T-helper 17 cell (primary cell): ENCODE measurements around the gene PIGH. TPM values are rescaled to one million over a fixed set of nuclear protein-coding genes. Genes with fewer than 3 reads are reported as not detected.

Experiments
- ATAC-seq: fragments of 150-1000 bp; cut with Tn5 transposase; 2 replicates; pipeline ENCODE4 v1.10.0; 2021; ENCODE audit warnings: mild to moderate bottlenecking, moderate library complexity
- DNase-seq, 3 donors: peaks; one replicate each; pipeline versions ENCODE4 v3.0.0 to v3.0.0-alpha.2; 2020 to 2021
- H3K9me3 ChIP-seq: one replicate; pipeline ENCODE4 v1.7.0; 2013; ENCODE audit warnings: low read length, mild to moderate bottlenecking; ENCODE audit not compliant: control insufficient read depth, poor library complexity, severe bottlenecking
- H3K27ac Mint-ChIP-seq: one replicate; pipeline ENCODE4 v1.8.0; 2022; ENCODE audit warnings: mild to moderate bottlenecking, moderate library complexity, mixed read lengths
- H3K27me3 Mint-ChIP-seq: one replicate; pipeline ENCODE4 v1.8.0; 2022; ENCODE audit warnings: mixed read lengths
- H3K36me3 Mint-ChIP-seq: one replicate; pipeline ENCODE4 v1.8.0; 2022; ENCODE audit warnings: low read depth, mixed read lengths
- H3K4me1 Mint-ChIP-seq: one replicate; pipeline ENCODE4 v1.8.0; 2022; ENCODE audit warnings: mild to moderate bottlenecking, mixed read lengths
- H3K4me3 Mint-ChIP-seq: one replicate; pipeline ENCODE4 v1.8.0; 2022; ENCODE audit warnings: mild to moderate bottlenecking, moderate library complexity, mixed read lengths
- total RNA-seq, 4 donors: library from RNA in 2 of 4; stranded (reverse) in 2 of 4; gene quantifications; one replicate each; pipeline ENCODE4 v1.2.3 and lab custom pipeline; 2022 to 2026

PIGH gene
- total RNA-seq, 2 donors from 2014 or later = 34.2 to 39.1 TPM

- Mint-ChIP-seq H3K27me3 (peaks cover 11% of the 10 kb centered on the region), H3K4me1 (peaks cover 7% of the 10 kb centered on the region), H3K4me3 (no peak overlapping the region), H3K36me3 (no peaks in the 10 kb centered on the region), H3K27ac (no peak overlapping the region)
- DNase-seq (no peak), ATAC-seq (no peak)
- H3K9me3 ChIP-seq = no peaks in the 10 kb centered on the region
These were observed 35.8 kb downstream of the PIGH start for GRCh38 chr14:67564236-67564635.

- H3K27me3 Mint-ChIP-seq = peaks cover 12% of the 10 kb centered on the region
- no peaks in the 10 kb centered on the region for H3K36me3 Mint-ChIP-seq
- peaks cover 12% of the 10 kb centered on the region for H3K4me1 Mint-ChIP-seq
- no peaks in the 10 kb centered on the region for H3K9me3 ChIP-seq
- DNase-seq (no peak), ATAC-seq (no peak)
- no peak overlapping the region for H3K4me3 Mint-ChIP-seq
- no peak overlapping the region for H3K27ac Mint-ChIP-seq
These were observed 37.3 kb downstream of the PIGH start for GRCh38 chr14:67562776-67563150.

DNA sequence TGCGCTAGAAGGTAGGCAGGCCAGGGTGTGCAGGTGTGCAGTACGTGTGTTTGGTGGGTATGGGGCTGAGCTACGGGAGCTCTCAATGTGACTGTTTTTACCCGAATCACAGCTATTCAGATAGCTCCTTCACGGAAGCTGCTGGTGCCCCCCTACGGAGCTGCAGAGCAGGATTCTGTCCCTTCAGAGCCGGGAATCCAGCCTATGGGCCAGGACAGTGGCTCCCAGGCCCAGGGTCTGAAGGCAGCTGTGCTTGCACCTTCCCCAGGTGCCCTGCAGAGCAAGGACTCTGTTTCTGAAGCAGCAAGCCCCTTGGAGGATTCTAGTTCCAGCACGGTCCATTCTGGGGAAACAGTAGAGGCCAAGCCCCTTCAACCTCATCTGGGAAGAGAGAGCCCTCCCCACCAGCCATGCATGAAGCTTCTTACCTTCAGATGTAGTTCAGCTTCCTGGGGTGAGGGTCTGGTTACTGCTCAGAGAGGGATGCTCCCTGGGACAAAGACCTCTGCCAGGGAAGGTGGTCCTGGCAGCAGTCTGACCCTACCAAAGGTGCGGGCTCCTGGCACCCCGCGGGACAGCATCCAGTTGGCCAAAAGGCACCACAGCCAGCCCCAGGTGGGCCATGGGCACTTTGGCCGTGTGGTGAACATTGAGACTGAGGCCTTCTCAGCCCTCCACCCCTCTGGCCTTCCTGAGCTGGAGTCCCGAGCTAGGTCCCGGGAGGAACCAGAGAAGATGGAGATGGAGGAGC is 37.9 kb downstream of the PIGH start:
- no peaks in the 10 kb centered on the region for H3K9me3 ChIP-seq
- Mint-ChIP-seq H3K27me3 (peaks cover 7% of the 10 kb centered on the region), H3K4me3 (no peak overlapping the region), H3K27ac (no peak overlapping the region), H3K4me1 (peaks cover 9% of the 10 kb centered on the region), H3K36me3 (no peaks in the 10 kb centered on the region)
- DNase-seq = no peak
- no peak for ATAC-seq

GRCh38 chr14:67559639-67560038 is 40.4 kb downstream of the PIGH start:
- no peak overlapping the region for H3K4me3 Mint-ChIP-seq
- H3K27ac Mint-ChIP-seq = no peak overlapping the region
- peaks cover 11% of the 10 kb centered on the region for H3K4me1 Mint-ChIP-seq
- no peak for ATAC-seq
- no peaks in the 10 kb centered on the region for H3K36me3 Mint-ChIP-seq
- DNase-seq = no peak
- peaks cover 11% of the 10 kb centered on the region for H3K27me3 Mint-ChIP-seq
- no peaks in the 10 kb centered on the region for H3K9me3 ChIP-seq

GRCh38 chr14:67557656-67558055 is 42.4 kb downstream of the PIGH start:
- peaks cover 11% of the 10 kb centered on the region for H3K4me1 Mint-ChIP-seq
- no peak for DNase-seq
- no peaks in the 10 kb centered on the region for H3K9me3 ChIP-seq
- no peaks in the 10 kb centered on the region for H3K36me3 Mint-ChIP-seq
- H3K4me3 Mint-ChIP-seq = no peak overlapping the region
- peaks cover 20% of the 10 kb centered on the region for H3K27me3 Mint-ChIP-seq
- ATAC-seq = no peak
- no peak overlapping the region for H3K27ac Mint-ChIP-seq

DNA sequence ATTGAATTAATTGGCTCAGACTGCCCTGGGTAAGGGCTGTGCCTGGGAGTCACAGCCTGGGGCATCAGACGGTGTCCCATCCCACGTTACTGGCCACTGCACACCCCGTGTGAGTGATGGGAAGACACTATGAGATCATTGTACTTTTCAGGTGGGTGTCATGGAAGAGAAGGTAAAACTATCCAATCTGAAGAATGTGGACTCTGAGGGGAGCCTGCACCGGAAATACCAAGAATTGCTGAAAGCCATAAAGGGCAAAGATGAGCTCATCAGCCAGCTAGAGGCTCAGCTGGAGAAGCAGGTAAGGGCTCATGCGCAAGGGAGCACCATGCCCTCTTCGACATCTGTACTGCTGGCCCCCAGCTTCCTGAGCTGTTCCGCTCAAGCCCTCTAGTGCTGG is 43.0 kb downstream of the PIGH start:
- Mint-ChIP-seq H3K36me3 (no peaks in the 10 kb centered on the region), H3K4me1 (peaks cover 12% of the 10 kb centered on the region), H3K4me3 (no peak overlapping the region), H3K27me3 (peaks cover 20% of the 10 kb centered on the region), H3K27ac (no peak overlapping the region)
- no peaks in the 10 kb centered on the region for H3K9me3 ChIP-seq
- ATAC-seq (no peak), DNase-seq (no peak)

DNA sequence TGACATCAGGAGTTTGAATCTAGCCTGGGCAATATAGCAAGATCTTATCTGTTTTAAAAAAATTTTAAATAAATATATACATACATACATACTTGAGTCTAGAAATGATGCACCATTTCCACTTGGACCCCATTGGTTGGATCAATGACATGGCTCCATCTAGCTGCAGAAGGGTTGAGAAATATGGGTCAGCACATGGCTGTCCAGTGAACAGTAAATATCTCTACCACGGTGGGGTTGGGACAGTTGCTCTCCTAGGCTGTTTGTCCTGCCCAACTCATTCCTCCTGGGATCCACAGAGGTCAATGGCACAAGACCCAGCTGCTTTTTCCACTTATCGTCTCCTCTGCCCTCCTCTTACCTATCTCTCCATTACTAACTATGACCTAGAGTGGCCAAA is 43.4 kb downstream of the PIGH start:
- Mint-ChIP-seq H3K27me3 (peaks cover 20% of the 10 kb centered on the region), H3K4me1 (peaks cover 14% of the 10 kb centered on the region), H3K36me3 (no peaks in the 10 kb centered on the region), H3K4me3 (no peak overlapping the region), H3K27ac (no peak overlapping the region)
- no peak for DNase-seq
- ATAC-seq = no peak
- H3K9me3 ChIP-seq = no peaks in the 10 kb centered on the region

DNA sequence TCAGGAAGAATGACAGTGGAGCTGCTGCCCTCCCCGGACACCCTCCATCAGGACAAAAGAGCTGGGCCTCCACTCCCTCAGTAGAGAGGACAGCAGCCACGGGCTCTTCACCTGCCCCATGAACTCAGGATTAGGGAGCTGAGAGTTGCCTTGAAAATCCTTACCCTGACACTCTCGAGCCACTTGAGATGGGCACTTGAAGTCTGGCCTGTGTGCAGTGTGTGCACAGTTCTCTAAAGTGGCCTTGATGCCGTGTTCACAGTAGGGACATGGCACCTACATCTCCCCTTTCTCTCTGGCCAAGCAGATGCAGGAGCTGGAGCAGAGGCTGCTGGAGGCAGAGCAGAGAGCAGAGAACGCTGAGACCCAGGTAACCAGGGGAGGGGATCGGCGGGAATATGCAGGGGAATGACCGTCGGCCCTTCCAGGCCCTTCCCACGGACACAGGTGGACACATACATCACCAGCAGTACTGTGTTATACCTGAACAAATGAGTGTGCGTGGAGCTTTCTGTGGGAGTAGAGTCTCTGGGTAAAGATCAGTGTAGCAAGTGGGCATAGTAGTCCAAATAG is 44.5 kb downstream of the PIGH start:
- DNase-seq (no peak), ATAC-seq (no peak)
- Mint-ChIP-seq H3K4me1 (peaks cover 14% of the 10 kb centered on the region), H3K36me3 (no peaks in the 10 kb centered on the region), H3K27ac (no peak overlapping the region), H3K27me3 (peaks cover 20% of the 10 kb centered on the region), H3K4me3 (no peak overlapping the region)
- no peaks in the 10 kb centered on the region for H3K9me3 ChIP-seq

- H3K27me3 Mint-ChIP-seq = peaks cover 24% of the 10 kb centered on the region
- H3K4me3 Mint-ChIP-seq = no peak overlapping the region
- H3K4me1 Mint-ChIP-seq = peaks cover 10% of the 10 kb centered on the region
- ATAC-seq (no peak), DNase-seq (no peak)
- H3K27ac Mint-ChIP-seq = no peak overlapping the region
- no peaks in the 10 kb centered on the region for H3K9me3 ChIP-seq
- no peaks in the 10 kb centered on the region for H3K36me3 Mint-ChIP-seq
These were observed 45.7 kb downstream of the PIGH start for GRCh38 chr14:67554341-67554740.

- no peak for ATAC-seq
- no peaks in the 10 kb centered on the region for H3K9me3 ChIP-seq
- H3K36me3 Mint-ChIP-seq = peaks cover 2% of the 10 kb centered on the region
- H3K27me3 Mint-ChIP-seq = peaks cover 25% of the 10 kb centered on the region
- no peak overlapping the region for H3K4me3 Mint-ChIP-seq
- peaks cover 8% of the 10 kb centered on the region for H3K4me1 Mint-ChIP-seq
- no peak for DNase-seq
- no peak overlapping the region for H3K27ac Mint-ChIP-seq
These were observed 46.5 kb downstream of the PIGH start for GRCh38 chr14:67553547-67553946.

- H3K4me3 Mint-ChIP-seq = no peak overlapping the region
- ATAC-seq = no peak
- peaks cover 2% of the 10 kb centered on the region for H3K36me3 Mint-ChIP-seq
- H3K27ac Mint-ChIP-seq = no peak overlapping the region
- no peaks in the 10 kb centered on the region for H3K9me3 ChIP-seq
- DNase-seq = no peak
- peaks cover 16% of the 10 kb centered on the region for H3K27me3 Mint-ChIP-seq
- peaks cover 4% of the 10 kb centered on the region for H3K4me1 Mint-ChIP-seq
These were observed 48.1 kb downstream of the PIGH start for GRCh38 chr14:67551940-67552339.

DNA sequence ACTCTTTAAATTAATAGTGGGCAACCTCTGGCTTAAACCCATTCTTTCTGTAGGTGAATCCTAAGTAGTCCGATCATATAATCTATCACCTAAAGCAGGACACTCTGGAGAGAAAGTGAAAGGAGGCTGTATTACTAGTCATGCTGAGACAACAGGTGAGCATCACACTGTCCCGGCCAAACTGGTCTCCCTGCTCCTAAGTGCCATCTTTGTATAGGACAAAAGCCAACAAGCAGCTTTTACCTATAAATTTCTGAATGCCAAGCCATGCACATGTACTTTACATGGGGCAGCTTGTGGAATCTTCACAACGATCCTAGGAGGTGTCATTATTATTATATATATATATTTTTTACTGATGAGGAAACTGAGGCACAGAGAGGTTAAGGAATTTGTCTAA is 48.9 kb downstream of the PIGH start:
- H3K9me3 ChIP-seq = no peaks in the 10 kb centered on the region
- no peak for ATAC-seq
- Mint-ChIP-seq H3K4me1 (peaks cover 2% of the 10 kb centered on the region), H3K4me3 (no peak overlapping the region), H3K27me3 (peaks cover 17% of the 10 kb centered on the region), H3K27ac (no peak overlapping the region), H3K36me3 (peaks cover 2% of the 10 kb centered on the region)
- DNase-seq = no peak

- no peak for ATAC-seq
- Mint-ChIP-seq H3K4me1 (peaks cover 2% of the 10 kb centered on the region), H3K27ac (no peak overlapping the region), H3K27me3 (peaks cover 26% of the 10 kb centered on the region), H3K4me3 (no peak overlapping the region), H3K36me3 (peaks cover 2% of the 10 kb centered on the region)
- DNase-seq = no peak
- no peaks in the 10 kb centered on the region for H3K9me3 ChIP-seq
These were observed 50.3 kb downstream of the PIGH start for GRCh38 chr14:67549734-67550133.

DNA sequence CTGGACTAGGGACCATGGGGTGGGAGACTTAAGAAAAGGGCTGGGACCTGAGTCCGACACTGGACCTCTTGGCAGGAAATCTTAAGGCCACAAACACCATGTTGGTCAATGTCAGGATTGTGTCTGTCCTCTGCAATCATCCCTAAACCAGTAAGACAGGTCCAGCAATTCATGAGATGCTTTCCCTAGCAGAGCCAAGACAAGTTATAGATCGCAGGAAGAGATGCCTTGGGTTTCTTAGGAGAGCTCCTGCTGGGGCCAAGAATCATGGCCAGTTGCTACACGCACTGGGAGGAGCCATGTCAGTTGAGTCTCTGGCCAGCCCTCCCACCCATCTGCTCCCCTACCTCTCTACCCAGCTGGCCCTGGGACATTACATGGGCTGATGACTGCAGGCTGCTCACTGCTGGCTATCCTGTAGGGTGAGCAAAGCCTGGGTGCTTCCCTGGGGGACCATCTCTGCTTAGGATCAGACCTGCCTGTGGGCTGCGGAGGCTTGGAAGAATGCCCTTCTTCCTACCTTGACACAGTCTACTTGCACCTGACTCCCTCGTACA is 52.8 kb downstream of the PIGH start:
- H3K4me3 Mint-ChIP-seq = no peak overlapping the region
- ATAC-seq (no peak), DNase-seq (no peak)
- no peak overlapping the region for H3K27ac Mint-ChIP-seq
- peaks cover 2% of the 10 kb centered on the region for H3K36me3 Mint-ChIP-seq
- H3K27me3 Mint-ChIP-seq = peaks cover 34% of the 10 kb centered on the region
- no peaks in the 10 kb centered on the region for H3K9me3 ChIP-seq
- H3K4me1 Mint-ChIP-seq = peaks cover 2% of the 10 kb centered on the region
